GM18520 (cell line): ENCODE data around the gene OGN.

ENCODE experiments used
- ATAC-seq: cut with Tn5 transposase; IDR thresholded peaks from one replicate; pipeline ENCODE4 v1.9.1; 2021; ENCODE audit not compliant: unreplicated experiment

Gene OGN

DNA sequence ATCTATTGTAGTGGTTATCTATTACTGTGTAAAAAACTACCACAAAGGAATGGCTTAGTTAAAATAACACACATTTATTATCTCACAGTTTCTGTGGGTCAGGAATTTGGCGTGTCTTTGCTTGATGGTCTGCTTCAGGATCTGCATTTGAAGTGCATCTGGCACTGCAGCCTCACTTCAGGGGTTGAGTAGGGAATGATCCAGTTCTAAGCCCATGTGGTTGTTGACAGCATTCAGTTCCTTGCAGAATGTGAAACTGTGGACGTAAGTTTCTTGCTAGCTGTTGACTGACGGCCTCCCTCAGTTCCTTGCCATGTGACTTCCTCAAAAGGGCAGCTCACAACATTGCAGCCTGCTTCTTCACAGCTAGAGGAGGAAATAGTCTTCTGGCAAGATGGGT, 2.1 kb upstream of the OGN start:
- ATAC-seq: peak; percentile 60

DNA sequence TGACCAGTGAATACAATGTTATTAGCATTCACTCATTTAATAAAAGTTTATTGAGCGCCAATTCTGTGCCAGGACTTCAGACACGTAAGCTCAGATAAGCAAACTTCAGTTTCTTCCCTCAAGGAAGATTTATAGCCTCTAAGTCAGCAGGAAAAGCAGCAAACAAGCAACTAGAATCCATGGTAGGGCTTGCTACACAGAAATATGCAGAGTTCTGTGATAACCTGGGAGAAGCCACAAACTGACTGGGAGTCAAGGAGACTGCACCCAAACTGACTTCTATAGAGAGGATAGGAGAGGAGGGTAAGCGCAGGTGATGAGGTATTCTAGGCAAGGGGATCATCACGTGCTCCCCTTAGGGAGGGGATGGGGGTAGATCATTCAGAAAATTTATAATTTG, 1.4 kb upstream of the OGN start:
- ATAC-seq: no peak

DNA sequence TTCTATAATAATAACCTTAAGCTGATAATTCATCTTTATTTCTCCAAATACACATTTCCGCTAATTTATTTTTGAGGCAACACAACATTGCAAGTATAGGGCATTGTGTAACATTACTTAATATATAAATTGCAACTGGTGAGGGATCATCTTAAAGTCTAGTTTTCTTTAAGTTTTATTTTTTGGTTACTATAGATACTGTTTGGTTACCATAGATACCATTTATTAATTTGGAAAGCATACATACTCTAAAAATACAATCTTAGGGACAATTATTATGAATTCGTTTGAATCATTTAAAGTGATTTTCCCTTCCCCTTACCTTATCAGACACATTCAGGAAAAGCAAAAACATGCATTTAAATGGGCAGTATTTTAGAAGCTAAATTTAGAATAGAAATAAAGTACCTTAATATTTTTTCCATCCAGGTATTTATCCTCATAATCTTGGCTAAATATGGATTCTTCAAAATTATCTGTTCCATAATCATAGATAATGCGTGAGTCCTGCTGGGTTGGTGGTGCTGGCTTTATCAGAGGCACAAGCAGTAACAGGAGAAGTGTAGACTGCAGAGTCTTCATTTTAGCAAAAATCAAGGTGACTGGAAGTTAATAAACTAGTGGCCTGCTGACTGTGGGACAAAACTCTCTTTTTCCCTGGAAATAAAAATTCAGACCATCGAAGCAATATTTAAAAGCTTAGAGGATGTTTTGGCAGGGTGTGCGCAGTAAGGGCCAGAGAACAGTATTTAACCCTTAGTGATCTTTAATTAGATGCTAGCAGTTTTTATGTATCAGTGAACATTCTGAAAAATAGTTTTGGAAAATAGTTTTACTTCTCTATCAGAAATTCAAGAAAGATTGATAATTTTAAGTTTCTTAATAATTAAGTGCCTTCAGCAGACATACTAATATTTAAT, 1.3 kb downstream of the OGN start:
- ATAC-seq: no peak

DNA sequence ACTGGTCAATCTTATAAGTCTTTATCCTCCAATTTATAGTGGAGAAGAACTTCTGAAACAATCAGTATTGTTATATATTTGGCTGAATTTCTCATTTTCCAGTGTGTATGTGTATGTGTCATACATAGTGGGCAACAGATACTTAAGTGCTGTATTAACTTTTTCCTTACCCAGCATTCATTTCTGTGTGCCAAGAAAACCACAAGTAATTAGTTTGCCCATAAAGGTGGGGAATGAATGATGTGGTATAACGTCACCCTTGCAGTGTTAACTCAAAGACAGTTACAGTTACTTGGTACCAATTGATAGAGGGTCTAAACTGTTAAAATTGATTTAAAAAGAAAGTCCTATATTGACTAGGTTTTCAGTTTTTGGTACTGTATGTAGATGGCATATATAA, 2.0 kb downstream of the OGN start:
- no peak for ATAC-seq

DNA sequence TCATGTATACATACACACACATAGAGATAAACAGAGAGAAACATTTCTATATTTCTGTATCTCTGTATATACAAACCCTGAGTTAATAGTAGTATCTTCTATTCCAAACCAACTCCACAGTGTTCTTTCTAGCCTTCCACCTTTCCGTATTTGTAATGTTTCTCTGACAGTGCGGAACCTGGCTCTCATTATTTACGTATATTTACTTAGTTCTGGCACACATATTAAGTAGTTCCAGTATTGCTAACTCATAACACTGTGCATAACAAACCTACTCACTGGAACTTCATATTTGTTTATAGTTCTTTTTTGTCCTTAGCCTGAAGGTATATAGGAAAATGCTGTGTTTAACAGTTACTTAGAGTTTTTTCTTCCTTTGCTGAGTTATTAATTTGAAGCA, 6.5 kb downstream of the OGN start:
- ATAC-seq: no peak

DNA sequence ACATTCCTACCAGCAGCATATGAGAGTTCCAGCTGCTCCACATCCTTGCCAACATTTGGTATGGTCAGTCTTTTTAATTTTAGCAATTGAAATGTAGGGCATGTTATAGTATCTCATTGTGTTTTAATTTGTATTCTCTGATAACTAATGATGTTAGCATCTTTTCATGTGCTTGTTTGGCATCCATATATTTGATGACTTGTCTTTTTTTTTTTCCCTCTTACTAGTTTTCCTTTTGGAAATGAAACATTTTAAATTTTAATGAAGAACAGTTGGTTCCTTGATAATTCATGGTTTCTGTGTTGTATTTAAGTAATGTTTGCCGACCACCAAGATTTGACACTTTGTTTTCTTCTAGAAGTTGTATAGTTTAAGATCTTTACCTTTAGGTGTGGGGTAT, 8.8 kb downstream of the OGN start:
- ATAC-seq: no peak

DNA sequence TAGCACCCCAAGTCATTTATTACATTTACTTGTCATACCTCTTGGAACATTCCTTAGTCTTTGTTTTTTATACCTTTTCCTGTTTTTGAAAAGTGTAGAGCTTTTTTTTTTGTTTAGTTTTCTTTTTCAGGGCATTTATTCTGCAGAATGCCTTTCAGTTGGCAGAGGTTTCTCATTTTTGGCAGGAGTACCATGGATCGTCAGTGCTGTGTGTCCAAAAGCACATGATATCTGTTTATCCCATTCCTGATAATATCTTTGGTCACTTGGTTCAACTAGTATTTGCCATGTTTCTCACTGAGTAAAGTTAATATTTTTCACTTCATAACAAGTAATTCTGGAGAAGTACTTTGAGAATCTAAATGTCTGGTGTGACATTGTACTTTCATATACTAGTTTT, 10.7 kb downstream of the OGN start:
- no peak for ATAC-seq

DNA sequence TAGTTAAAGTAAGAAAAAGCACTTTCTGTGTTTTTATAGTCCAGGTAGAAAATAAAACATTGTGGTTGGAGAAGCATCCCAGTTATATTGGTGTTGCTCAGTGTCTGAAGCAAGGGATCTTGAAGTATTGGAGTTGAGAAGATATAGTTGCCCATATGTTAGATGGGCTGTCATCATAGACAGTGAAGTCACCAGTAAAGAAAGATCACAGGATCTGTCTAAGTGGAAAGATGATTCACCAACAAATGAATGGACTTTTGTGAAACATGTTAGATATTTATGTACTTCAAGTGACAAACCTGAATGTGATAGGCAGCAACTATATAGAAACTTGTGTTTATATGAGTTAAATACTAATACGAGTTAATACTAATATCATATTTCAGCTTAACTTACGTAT, 11.7 kb downstream of the OGN start:
- ATAC-seq: no peak

DNA sequence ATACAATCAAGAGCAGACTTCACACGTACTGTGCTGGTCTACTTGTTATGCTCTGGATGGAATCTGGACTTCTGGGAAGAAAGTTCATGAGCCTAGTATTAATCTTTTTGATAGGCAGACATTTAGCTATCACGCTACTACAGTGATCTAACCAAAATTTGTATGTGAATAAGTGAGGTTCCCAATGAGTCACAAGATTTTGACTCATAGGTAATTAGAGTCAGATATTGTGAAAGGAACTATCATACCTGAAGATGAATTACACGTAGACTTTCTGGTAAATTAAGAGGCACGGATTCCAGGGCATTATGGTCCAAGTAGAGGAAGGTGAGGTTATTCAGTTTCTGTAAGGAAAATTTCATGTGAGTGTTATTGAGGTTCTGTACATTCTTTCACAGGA, 18.4 kb downstream of the OGN start:
- ATAC-seq: no peak

DNA sequence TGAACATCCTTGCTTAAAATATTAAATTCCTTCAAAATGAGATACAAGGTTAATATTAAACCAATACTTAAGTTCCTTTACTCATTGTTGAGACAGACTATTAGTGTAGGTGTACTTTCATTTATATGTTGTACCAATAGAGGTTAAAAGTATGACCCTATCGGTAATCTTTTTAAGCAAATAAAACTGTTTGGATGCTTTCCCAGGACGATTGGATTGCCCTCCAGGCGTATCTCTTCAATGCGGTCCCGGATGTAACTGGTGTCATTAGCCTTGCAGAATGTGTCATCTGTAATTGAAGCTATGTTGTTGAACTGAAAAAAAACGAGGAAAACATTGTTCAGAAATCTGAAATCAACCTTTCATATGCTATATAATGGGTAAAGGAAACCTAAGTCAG, 18.9 kb downstream of the OGN start:
- ATAC-seq: no peak

DNA sequence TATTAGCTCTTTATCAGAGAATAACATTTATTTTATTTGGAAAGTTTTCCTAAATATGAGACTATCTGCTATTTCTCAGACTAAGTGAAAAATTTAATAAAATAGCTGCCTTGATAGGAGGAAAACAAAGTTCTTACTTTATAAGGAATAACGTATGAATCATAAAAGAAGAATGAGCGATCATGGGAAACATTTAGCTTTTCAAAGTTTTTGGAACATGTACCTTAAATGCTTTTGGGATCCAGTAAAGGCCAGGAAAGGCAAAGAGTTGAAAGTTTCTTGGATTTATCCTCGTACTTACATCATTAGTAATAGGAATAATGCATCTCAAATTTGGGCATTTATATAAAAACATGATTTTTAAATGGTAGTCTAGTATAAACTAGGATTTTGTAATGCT, 19.4 kb downstream of the OGN start:
- no peak for ATAC-seq

DNA sequence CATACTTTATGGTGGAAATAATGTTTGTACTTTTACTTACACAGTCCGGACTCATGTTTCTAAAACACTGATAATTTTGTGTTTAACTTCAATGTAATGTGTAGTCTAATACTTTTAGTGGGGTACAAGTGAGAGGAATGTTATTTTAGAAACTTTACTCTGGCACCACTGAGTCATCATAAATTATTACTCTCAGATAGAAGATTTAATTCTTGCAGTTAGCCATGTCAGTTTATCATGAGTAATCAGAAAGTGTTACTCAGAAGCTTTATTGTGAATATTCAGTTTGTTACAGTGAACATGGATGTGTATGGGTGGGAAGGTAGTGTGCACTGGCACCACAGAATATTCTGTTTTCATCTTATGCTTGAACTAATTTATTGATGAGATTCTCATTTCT, 20.0 kb downstream of the OGN start:
- ATAC-seq: no peak

DNA sequence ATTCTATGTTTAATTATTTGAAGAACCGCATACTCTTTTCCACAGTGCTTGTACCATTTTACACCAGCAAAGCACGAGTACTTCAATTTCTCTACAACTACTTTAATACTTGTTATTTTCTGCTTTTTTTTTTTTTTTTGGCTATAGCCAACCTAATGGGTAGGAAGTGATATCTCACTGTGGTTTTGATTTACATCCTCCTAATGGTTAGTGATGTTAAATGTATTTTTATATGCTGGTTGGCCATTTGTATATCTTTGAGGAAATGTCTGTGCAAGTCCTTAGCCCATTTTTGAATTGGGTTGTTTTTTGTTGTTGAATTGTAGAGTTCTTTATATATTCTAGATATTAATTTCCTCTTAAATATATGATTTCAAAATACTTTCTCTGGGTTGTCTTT, 22.6 kb downstream of the OGN start:
- ATAC-seq: no peak

DNA sequence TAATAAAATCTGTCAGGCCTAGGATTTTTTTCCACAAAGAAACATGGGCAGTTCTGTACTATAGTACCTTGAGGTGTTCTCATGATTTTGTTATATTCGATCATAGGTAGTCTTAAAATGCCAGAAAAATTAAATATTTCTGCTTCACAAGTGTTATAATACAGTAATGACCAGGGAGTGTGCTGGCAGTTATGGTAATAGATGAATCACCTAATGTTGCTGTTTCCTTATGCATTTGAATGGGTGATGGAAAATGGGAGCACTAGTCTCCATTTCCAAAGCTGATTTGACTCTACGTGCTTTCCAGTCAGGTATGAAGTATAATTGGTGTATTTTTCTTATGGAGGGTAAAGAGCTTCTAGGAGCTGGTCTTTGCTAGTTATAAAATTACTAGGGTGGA, 23.8 kb downstream of the OGN start:
- no peak for ATAC-seq

DNA sequence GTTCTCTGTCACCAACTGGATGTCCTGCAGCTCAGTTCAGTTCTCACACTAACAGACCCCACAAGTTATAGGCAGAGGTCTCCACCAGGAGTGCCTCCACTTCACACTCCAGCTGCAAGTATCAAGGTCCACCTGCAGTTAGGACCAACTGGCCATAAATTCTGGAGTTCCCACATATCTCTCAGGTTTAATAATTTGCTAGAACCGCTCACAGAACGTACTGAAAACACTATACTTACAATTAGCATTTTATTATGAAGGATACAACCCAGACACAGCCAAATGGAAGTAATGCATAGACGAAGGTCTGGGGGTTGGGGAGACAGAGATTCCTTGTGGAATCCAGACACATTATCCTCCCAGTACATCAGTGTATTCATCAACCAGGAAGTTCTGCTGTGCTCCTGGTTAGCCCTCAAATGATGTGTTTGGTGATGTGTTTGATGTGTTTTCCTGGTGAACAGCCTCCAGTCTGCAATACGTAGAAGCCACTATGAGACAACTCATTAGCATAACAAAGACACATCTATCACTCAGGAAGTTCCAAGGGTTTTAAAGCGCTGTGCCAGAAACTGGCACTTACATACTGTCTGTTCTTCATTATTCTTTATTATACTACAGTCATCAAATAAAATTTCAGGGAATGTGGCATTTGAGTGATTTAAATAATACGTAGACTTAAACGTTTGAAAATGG, 25.4 kb downstream of the OGN start:
- no peak for ATAC-seq

DNA sequence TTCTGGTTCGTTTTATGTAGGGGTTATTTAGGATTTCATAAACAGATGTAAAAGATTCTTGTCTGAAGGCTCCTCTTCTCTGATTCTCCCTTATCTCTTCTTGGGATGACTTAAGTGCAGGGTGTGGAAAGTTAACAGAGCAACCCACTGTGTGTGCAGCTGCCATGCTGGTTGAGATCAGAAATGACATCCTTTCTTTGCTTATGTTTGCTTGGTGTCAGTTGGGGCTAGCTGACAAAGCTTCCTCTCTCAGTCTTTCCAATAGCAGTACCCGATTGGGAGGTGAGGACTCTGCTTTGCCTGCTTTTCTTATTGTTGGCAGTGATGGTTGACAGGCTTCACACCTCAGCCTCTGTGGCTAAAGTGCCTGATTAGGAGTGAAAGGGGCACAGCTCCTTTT, 26.5 kb downstream of the OGN start:
- no peak for ATAC-seq

DNA sequence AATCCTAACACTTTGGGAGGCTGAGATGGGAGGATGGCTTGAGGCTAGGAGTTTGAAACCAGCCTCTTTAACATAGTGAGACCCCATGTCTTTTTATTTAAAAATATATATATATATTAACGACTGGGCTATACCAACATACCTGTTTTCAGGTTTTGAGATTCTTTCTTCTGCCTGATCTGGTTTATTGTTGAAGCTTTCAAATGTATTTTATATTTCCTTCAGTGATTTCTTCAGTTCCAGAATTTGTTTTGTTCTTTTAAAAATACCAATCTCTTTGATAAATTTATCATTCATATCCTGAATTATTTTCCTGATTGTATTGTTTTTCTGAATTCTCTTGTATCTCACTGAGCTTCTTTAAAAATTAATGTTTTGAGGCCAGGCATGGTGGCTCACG, 31.2 kb downstream of the OGN start:
- ATAC-seq: no peak

DNA sequence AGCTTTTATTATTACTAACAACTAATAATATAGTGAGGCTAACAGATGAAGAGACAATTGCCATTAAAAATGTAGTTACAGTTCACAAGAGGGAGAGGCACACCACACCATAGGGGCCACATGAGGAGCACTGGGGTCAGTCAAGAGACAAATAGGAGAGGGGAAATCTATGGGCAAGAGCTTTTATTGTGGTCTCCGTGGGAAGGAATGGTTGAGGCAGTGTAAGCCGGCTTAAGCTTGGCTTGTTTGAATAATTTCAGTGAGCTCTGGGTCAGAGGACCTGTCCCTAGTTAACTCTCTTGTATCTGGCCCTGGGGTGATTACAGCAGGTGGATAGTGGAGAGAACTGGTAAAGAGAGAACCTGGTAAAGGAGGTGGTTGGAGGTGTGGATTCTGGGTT, 35.3 kb downstream of the OGN start:
- no peak for ATAC-seq

DNA sequence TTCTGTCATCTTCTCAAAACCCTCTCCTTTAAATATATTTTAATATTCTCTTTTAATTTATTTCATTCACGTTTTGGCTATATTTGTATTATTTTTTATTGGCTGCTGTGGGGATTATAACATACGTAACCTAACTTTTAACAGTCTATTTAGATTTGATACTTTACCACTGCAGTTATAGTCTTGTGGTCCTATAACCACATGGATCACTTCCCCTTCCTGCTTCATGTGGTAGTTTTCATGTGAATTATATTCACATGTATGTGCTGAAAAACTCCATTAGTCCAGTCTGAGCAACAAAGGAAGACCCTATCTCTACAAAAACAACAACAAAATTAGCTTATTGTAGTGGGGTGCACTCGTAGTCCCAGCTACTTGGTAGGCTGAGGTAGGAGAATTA, 44.3 kb downstream of the OGN start:
- no peak for ATAC-seq

DNA sequence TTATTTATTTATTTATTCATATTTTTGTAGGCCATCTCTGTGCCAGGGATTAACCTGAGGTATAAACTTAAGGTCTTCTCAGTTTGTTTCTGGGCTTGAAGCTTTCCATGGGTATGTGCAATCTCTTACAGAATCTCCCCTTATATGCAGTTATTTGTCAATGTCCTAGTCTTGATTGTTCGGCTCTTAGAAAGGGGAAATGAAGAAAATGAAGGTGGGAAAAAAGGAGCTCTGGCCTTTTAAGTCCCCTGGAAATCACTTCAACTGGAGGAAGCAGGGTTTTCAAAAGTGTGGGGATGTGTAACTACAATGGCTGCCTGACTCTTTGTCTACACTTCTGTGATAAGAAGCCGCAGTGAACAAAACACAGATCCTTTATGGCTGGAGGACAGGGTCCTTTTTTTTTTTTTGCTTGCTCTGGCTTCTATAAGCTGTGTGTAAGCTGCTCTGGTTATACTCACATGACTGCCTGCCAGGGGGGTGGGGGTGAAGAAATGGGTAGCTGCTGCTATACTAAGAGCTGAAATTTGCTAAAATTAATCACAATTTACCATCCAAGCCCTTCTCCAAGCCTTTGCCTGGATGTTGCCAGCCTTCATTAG, 44.9 kb downstream of the OGN start:
- no peak for ATAC-seq

DNA sequence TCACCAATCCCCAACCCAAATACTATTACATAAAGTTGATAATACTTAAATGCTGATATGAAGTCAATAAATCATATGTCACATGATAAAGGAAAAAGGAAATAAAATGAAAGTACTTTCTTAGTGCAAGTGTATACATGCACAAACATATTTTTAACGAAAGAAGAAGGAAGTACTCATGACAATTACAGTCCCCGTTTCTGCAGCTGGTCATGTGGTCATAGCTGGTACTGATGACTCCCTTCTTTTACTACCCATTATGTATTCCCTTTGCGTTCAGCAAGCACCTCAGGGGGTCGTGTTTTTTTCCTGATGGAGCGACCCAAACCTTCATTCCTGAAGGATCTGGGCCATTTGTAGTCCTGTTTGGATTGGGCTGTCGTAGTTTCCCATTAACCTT, 51.3 kb downstream of the OGN start:
- no peak for ATAC-seq

DNA sequence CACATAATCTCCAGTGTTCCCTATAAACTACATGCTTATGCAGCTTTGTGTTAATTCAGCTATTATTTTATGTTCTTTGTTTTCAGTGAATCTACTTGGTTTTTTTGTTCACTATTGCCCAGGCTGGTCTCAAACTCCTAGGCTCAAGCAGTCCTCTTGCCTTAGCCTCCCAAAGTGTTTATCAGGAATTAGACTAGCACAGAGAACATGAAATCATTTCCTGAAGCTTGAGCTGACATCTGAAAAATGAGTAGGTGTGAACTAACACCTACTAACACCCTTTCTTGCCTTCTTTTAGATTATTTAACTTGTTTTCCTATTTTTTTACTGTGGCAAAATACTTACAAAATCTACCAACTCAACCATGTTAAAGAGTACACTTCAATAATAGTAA, 53.6 kb downstream of the OGN start:
- no peak for ATAC-seq
